AG04450 (cell line): ENCODE measurements around the gene NEURL1B. TPM values are rescaled to one million over a fixed set of nuclear protein-coding genes. Genes with fewer than 3 reads are reported as not detected.

ENCODE experiments used
- CTCF ChIA-PET: fragments of 300-600, 350-600 bp; formaldehyde crosslinking; extraction: SDS; loops from one replicate; lab custom pipeline; 2022; ENCODE audit warnings: antibody characterized with exemption, inconsistent platforms; lab: Charles Lee
- POLR2A ChIA-PET: fragments of 350-600 bp; formaldehyde crosslinking; extraction: SDS; loops from one replicate; lab custom pipeline; 2021; ENCODE audit warnings: antibody characterized with exemption, inconsistent platforms; lab: Yijun Ruan, JAX
- DNase-seq: peaks from one replicate; pipeline ENCODE4 v3.0.0-alpha.2; 2011; ENCODE audit warnings: low read depth, low spot score
- H3K27ac ChIP-seq: one replicate; pipeline ENCODE4 v1.5.1; 2012; ENCODE audit warnings: low read depth, low read length, control low read depth
- H3K27me3 ChIP-seq: one replicate; pipeline ENCODE4 v1.6.0; 2012; ENCODE audit warnings: low read length; ENCODE audit not compliant: control insufficient read depth, insufficient read depth
- H3K4me3 ChIP-seq: 2 replicates; pipeline ENCODE4 v1.5.1; 2011; ENCODE audit warnings: mild to moderate bottlenecking, low read depth, low read length, control low read depth
- H3K9me3 ChIP-seq: 2 replicates; pipeline ENCODE4 v1.5.1; 2012; ENCODE audit warnings: low read length; ENCODE audit not compliant: control insufficient read depth, insufficient read depth
- CTCF ChIP-seq: IDR thresholded peaks from 2 replicates; pipeline ENCODE4 v1.5.1; 2011; ENCODE audit warnings: low read depth, low read length, control low read depth, inconsistent platforms
- polyA plus RNA-seq: library from polyadenylated mRNA; depleted of rRNA; stranded (reverse); fragments of >200 nt; gene quantifications from 2 replicates; pipeline ENCODE4 v1.2.3, GENCODE V29; 2011

The NEURL1B gene
- polyA plus RNA-seq, 1 experiment, result 1.8 TPM

- H3K27me3 ChIP-seq, result peaks cover 30% of the 10 kb centered on the region
- H3K4me3 ChIP-seq, result no peak overlapping the region
- ChIA-PET CTCF (no interaction called here), POLR2A (no interaction called here)
- no peak for DNase-seq
- no peak for TF ChIP-seq CTCF
- no peak overlapping the region for H3K27ac ChIP-seq
- no peaks in the 10 kb centered on the region for H3K9me3 ChIP-seq
Measured at GRCh38 chr5:172633403-172633970, 7.6 kb upstream of the NEURL1B start.

GRCh38 chr5:172634106-172634899 lies 6.8 kb upstream of the NEURL1B start:
- POLR2A ChIA-PET, result no interaction called here
- no peak for TF ChIP-seq CTCF
- no peaks in the 10 kb centered on the region for H3K9me3 ChIP-seq
- H3K27ac ChIP-seq, result no peak overlapping the region
- no peak overlapping the region for H3K4me3 ChIP-seq
- H3K27me3 ChIP-seq, result peaks cover 25% of the 10 kb centered on the region
- CTCF ChIA-PET, result no interaction called here
- no peak for DNase-seq

GRCh38 chr5:172635038-172635437 lies 6.0 kb upstream of the NEURL1B start:
- Histone ChIP-seq H3K27ac (no peak overlapping the region), H3K4me3 (no peak overlapping the region), H3K9me3 (no peaks in the 10 kb centered on the region), H3K27me3 (peaks cover 25% of the 10 kb centered on the region)
- POLR2A ChIA-PET, result interaction anchor here (0.7 kb wide), 1 partner anchor 25 kb away, joined by 9 read pairs; no protein-coding TSS in a partner anchor
- no peak for TF ChIP-seq CTCF
- no peak for DNase-seq
- CTCF ChIA-PET, result no interaction called here

- Histone ChIP-seq H3K27me3 (peaks cover 14% of the 10 kb centered on the region), H3K9me3 (no peaks in the 10 kb centered on the region; the same call in 1 of the 2 replicates), H3K27ac (no peak overlapping the region), H3K4me3 (no peak overlapping the region)
- CTCF ChIA-PET, result no interaction called here
- no peak for DNase-seq
- POLR2A ChIA-PET, result no interaction called here
- TF ChIP-seq CTCF, result no peak
Measured at GRCh38 chr5:172636279-172637050, 4.6 kb upstream of the NEURL1B start.
